CD4-positive, alpha-beta T cell treated with Interleukin-6 for 4 hours (primary cell): ENCODE data around the gene OVAAL.

ENCODE experiments used
- DNase-seq: peaks from one replicate; pipeline ENCODE4 v3.0.0-alpha.2; 2020; ENCODE audit warnings: mixed read lengths

OVAAL gene

GRCh38 chr1:180611016-180611930 is 52.5 kb downstream of the OVAAL start:
- no peak for DNase-seq

GRCh38 chr1:180612632-180613031 is 53.9 kb downstream of the OVAAL start:
- DNase-seq: no peak

- DNase-seq: no peak
These were observed 56.0 kb downstream of the OVAAL start for GRCh38 chr1:180614730-180615129.

- DNase-seq: no peak
These were observed 56.9 kb downstream of the OVAAL start for GRCh38 chr1:180615493-180616290.
